Peyer's patch (tissue), 4 donors: ENCODE results near the gene GALNT12.

ENCODE experiments used
- POLR2A ChIP-seq, 2 donors: fragments of 450-650 bp; IDR thresholded peaks; one replicate each; pipeline ENCODE4 v1.5.1; 2017; ENCODE audit warnings: antibody characterized with exemption in 2 of 2, mild to moderate bottlenecking in 2 of 2, moderate library complexity in 2 of 2
- TF ChIP-seq, protein P1 (sequence below), 6 experiments: fragments of 450-650 bp in 4 of 6; fragments of 200-600 bp in 2 of 6; sonication (generic) in 1 of 6; IDR thresholded peaks; one replicate each; pipeline ENCODE4 v1.5.1; 2017 to 2019; ENCODE audit warnings: antibody characterized with exemption in 6 of 6, mild to moderate bottlenecking in 3 of 6, moderate library complexity in 1 of 6

DNA sequence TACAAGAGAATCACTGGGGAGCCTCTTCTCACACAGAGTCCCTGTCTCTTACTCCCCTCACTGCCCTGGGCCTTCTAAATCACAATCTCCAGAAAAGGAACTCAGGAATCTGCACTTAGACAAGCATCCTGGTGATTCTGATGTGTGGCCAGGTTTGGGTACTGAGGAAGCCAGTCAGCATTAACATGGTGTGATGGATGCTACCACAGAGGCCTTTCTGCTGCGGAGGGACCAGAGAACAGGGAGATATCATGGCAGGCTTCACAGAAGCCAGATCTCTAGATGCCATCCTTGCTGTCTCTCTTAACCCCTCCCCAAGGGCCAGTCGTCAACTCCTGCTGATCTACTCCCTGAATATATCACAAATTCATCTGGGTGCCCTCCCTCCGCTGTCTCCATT, 12.7 kb upstream of the GALNT12 start:
- TF ChIP-seq, protein P1, sequence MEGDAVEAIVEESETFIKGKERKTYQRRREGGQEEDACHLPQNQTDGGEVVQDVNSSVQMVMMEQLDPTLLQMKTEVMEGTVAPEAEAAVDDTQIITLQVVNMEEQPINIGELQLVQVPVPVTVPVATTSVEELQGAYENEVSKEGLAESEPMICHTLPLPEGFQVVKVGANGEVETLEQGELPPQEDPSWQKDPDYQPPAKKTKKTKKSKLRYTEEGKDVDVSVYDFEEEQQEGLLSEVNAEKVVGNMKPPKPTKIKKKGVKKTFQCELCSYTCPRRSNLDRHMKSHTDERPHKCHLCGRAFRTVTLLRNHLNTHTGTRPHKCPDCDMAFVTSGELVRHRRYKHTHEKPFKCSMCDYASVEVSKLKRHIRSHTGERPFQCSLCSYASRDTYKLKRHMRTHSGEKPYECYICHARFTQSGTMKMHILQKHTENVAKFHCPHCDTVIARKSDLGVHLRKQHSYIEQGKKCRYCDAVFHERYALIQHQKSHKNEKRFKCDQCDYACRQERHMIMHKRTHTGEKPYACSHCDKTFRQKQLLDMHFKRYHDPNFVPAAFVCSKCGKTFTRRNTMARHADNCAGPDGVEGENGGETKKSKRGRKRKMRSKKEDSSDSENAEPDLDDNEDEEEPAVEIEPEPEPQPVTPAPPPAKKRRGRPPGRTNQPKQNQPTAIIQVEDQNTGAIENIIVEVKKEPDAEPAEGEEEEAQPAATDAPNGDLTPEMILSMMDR (IDR thresholded peaks at IDR 0.05), result no peak
- no peak for TF ChIP-seq POLR2A (IDR thresholded peaks at IDR 0.05)
